Caco-2 (cell line): ENCODE measurements around the gene FERD3L. TPM values are rescaled to one million over a fixed set of nuclear protein-coding genes. Genes with fewer than 3 reads are reported as not detected.

ENCODE experiments used
- BruUV-seq: library from RNA; stranded (reverse); fragments of 400-500 nt; replicated peaks from 2 replicates; lab custom pipeline; 2021; lab: Mats Ljungman, UMichigan
- CTCF ChIA-PET: fragments of 300-600 bp; sonication (Branson Sonifier 250); formaldehyde crosslinking; loops from one replicate; lab custom pipeline; 2022; ENCODE audit warnings: antibody characterized with exemption; lab: Charles Lee
- POLR2A ChIA-PET: fragments of 300-600 bp; sonication (Branson Sonifier 250); formaldehyde crosslinking; loops from one replicate; lab custom pipeline; 2022; ENCODE audit warnings: antibody characterized with exemption; lab: Charles Lee
- DNase-seq, 2 experiments: peaks; one replicate each; pipeline versions ENCODE4 v3.0.0 to v3.0.0-alpha.2; 2020 to 2022
- H3K27me3 ChIP-seq: replicated peaks from 2 replicates; pipeline ENCODE4 v1.6.0; 2011; ENCODE audit warnings: low read length; ENCODE audit not compliant: control insufficient read depth, insufficient read depth
- H3K36me3 ChIP-seq: 2 replicates; pipeline ENCODE4 v1.5.1; 2011; ENCODE audit warnings: low read length; ENCODE audit not compliant: control insufficient read depth, insufficient read depth
- H3K4me1 ChIP-seq: fragments of 250-450 bp; sonication (Bioruptor Pico); 2 replicates; pipeline ENCODE4 v1.5.1; 2020; ENCODE audit warnings: mild to moderate bottlenecking
- H3K4me3 ChIP-seq: 2 replicates; pipeline ENCODE4 v1.5.1; 2011; ENCODE audit warnings: low read depth, mild to moderate bottlenecking, control low read depth, low read length
- H3K9me3 ChIP-seq: fragments of 250-450 bp; sonication (Bioruptor Pico); 2 replicates; pipeline ENCODE4 v1.5.1; 2020; ENCODE audit warnings: mild to moderate bottlenecking, moderate library complexity
- H3K27ac Mint-ChIP-seq: one replicate; pipeline ENCODE4 v1.8.0; 2022; ENCODE audit warnings: mixed read lengths; ENCODE audit not compliant: unreplicated experiment
- H3K27me3 Mint-ChIP-seq: one replicate; pipeline ENCODE4 v1.8.0; 2022; ENCODE audit warnings: mixed read lengths; ENCODE audit not compliant: insufficient read depth, unreplicated experiment
- H3K36me3 Mint-ChIP-seq: one replicate; pipeline ENCODE4 v1.8.0; 2022; ENCODE audit warnings: mild to moderate bottlenecking, mixed read lengths; ENCODE audit not compliant: insufficient read depth, unreplicated experiment
- H3K4me1 Mint-ChIP-seq: one replicate; pipeline ENCODE4 v1.8.0; 2022; ENCODE audit warnings: low read depth, mixed read lengths; ENCODE audit not compliant: unreplicated experiment
- H3K4me3 Mint-ChIP-seq: one replicate; pipeline ENCODE4 v1.8.0; 2022; ENCODE audit warnings: mild to moderate bottlenecking, moderate library complexity, mixed read lengths; ENCODE audit not compliant: unreplicated experiment
- H3K9me3 Mint-ChIP-seq: one replicate; pipeline ENCODE4 v1.8.0; 2022; ENCODE audit warnings: mixed read lengths; ENCODE audit not compliant: unreplicated experiment
- CTCF ChIP-seq, 2 experiments: fragments of 200-600 bp in 1 of 2; IDR thresholded peaks; 1 replicate in 1 of 2; 2 replicates in 1 of 2; pipeline versions ENCODE4 v1.5.1 to v1.8.0; 2011 to 2022; ENCODE audit warnings: antibody characterized with exemption in 1 of 2, control low read depth in 1 of 2, inconsistent platforms in 1 of 2, low read depth in 1 of 2, low read length in 1 of 2, mild to moderate bottlenecking in 1 of 2, moderate library complexity in 1 of 2; ENCODE audit not compliant: insufficient read depth in 1 of 2, severe bottlenecking in 1 of 2, unreplicated experiment in 1 of 2
- intact Hi-C: fragments of 100-400 bp; cut with micrococcal nuclease; formaldehyde crosslinking; loops from one replicate; pipeline ENCODE4 v1.10.0; 2022; ENCODE audit not compliant: unreplicated experiment
- total RNA-seq: library from RNA; stranded (reverse); gene quantifications from 2 replicates; pipeline ENCODE4 v1.2.3, GENCODE V29; 2022

FERD3L gene
- total RNA-seq, 1 experiment from 2014 or later, result not detected

- no peak for DNase-seq
- no peaks in the 10 kb centered on the region for H3K36me3 Mint-ChIP-seq
- no peak overlapping the region for H3K4me3 ChIP-seq
- no peak overlapping the region for H3K27ac Mint-ChIP-seq
- no peaks in the 10 kb centered on the region for H3K36me3 ChIP-seq
- H3K9me3 ChIP-seq, result no peaks in the 10 kb centered on the region
- ChIA-PET CTCF (no interaction called here), POLR2A (no interaction called here)
- intact Hi-C loops, result no loop called here
- H3K4me3 Mint-ChIP-seq, result no peak overlapping the region
- no peaks in the 10 kb centered on the region for H3K4me1 ChIP-seq
- TF ChIP-seq CTCF (IDR thresholded peaks at IDR 0.05; ENCODE audit: insufficient read depth in 1 of 2, low read depth in 1 of 2, low read length in 1 of 2, severe bottlenecking in 1 of 2, unreplicated experiment in 1 of 2), result no peak
- no peaks in the 10 kb centered on the region for H3K27me3 ChIP-seq
- peaks cover 5% of the 10 kb centered on the region for H3K27me3 Mint-ChIP-seq
- no peaks in the 10 kb centered on the region for H3K9me3 Mint-ChIP-seq
- no TSS peak for BruUV-seq
- no peaks in the 10 kb centered on the region for H3K4me1 Mint-ChIP-seq
Measured at GRCh38 chr7:19143881-19144574, 1.2 kb downstream of the FERD3L start.

- intact Hi-C loops, result no loop called here
- ChIA-PET CTCF (no interaction called here), POLR2A (no interaction called here)
- no peaks in the 10 kb centered on the region for H3K9me3 ChIP-seq
- H3K27me3 Mint-ChIP-seq, result peaks cover 5% of the 10 kb centered on the region
- no peaks in the 10 kb centered on the region for H3K4me1 Mint-ChIP-seq
- DNase-seq, result no peak
- H3K27me3 ChIP-seq, result no peaks in the 10 kb centered on the region
- H3K27ac Mint-ChIP-seq, result no peak overlapping the region
- H3K4me3 ChIP-seq, result no peak overlapping the region
- BruUV-seq, result no TSS peak
- no peak for TF ChIP-seq CTCF (IDR thresholded peaks at IDR 0.05; ENCODE audit: insufficient read depth in 1 of 2, low read depth in 1 of 2, low read length in 1 of 2, severe bottlenecking in 1 of 2, unreplicated experiment in 1 of 2)
- H3K9me3 Mint-ChIP-seq, result no peaks in the 10 kb centered on the region
- no peaks in the 10 kb centered on the region for H3K4me1 ChIP-seq
- no peak overlapping the region for H3K4me3 Mint-ChIP-seq
- no peaks in the 10 kb centered on the region for H3K36me3 ChIP-seq
- no peaks in the 10 kb centered on the region for H3K36me3 Mint-ChIP-seq
Measured at GRCh38 chr7:19139706-19140327, 5.4 kb downstream of the FERD3L start.

- no peaks in the 10 kb centered on the region for H3K4me1 Mint-ChIP-seq
- no peaks in the 10 kb centered on the region for H3K36me3 Mint-ChIP-seq
- no peak for DNase-seq
- POLR2A ChIA-PET, result no interaction called here
- BruUV-seq, result no TSS peak
- H3K27ac Mint-ChIP-seq, result no peak overlapping the region
- no peaks in the 10 kb centered on the region for H3K27me3 Mint-ChIP-seq
- Histone ChIP-seq H3K4me3 (no peak overlapping the region), H3K9me3 (no peaks in the 10 kb centered on the region), H3K4me1 (no peaks in the 10 kb centered on the region), H3K27me3 (no peaks in the 10 kb centered on the region), H3K36me3 (no peaks in the 10 kb centered on the region)
- H3K9me3 Mint-ChIP-seq, result no peaks in the 10 kb centered on the region
- intact Hi-C loops, result no loop called here
- no peak overlapping the region for H3K4me3 Mint-ChIP-seq
- TF ChIP-seq CTCF (IDR thresholded peaks at IDR 0.05; ENCODE audit: insufficient read depth in 1 of 2, low read depth in 1 of 2, low read length in 1 of 2, severe bottlenecking in 1 of 2, unreplicated experiment in 1 of 2), result no peak
- CTCF ChIA-PET, result no interaction called here
Measured at GRCh38 chr7:19133886-19134285, 11.3 kb downstream of the FERD3L start.
